Measurements from ENCODE around the gene IL10RA.

- no peak for TF ChIP-seq EP300 (IDR thresholded peaks at IDR 0.05)
- TF ChIP-seq, protein P1, sequence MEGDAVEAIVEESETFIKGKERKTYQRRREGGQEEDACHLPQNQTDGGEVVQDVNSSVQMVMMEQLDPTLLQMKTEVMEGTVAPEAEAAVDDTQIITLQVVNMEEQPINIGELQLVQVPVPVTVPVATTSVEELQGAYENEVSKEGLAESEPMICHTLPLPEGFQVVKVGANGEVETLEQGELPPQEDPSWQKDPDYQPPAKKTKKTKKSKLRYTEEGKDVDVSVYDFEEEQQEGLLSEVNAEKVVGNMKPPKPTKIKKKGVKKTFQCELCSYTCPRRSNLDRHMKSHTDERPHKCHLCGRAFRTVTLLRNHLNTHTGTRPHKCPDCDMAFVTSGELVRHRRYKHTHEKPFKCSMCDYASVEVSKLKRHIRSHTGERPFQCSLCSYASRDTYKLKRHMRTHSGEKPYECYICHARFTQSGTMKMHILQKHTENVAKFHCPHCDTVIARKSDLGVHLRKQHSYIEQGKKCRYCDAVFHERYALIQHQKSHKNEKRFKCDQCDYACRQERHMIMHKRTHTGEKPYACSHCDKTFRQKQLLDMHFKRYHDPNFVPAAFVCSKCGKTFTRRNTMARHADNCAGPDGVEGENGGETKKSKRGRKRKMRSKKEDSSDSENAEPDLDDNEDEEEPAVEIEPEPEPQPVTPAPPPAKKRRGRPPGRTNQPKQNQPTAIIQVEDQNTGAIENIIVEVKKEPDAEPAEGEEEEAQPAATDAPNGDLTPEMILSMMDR (IDR thresholded peaks at IDR 0.05): no peak
Measured at GRCh38 chr11:117959438-117960149, 26.6 kb upstream of the IL10RA start.
